Astrocyte (in vitro differentiated cells and primary cell): ENCODE data around the gene CHN2.

Source experiments
- EZH2 ChIP-seq: IDR thresholded peaks from 2 replicates; pipeline ENCODE4 v1.6.1; 2012; ENCODE audit warnings: mild to moderate bottlenecking, low read length, inconsistent platforms; ENCODE audit not compliant: insufficient read depth
- TF ChIP-seq, protein P1 (sequence below): IDR thresholded peaks from 2 replicates; pipeline ENCODE4 v1.5.1; 2011; ENCODE audit warnings: low read depth, mild to moderate bottlenecking, inconsistent platforms, low read length, moderate library complexity; ENCODE audit not compliant: insufficient read depth

DNA sequence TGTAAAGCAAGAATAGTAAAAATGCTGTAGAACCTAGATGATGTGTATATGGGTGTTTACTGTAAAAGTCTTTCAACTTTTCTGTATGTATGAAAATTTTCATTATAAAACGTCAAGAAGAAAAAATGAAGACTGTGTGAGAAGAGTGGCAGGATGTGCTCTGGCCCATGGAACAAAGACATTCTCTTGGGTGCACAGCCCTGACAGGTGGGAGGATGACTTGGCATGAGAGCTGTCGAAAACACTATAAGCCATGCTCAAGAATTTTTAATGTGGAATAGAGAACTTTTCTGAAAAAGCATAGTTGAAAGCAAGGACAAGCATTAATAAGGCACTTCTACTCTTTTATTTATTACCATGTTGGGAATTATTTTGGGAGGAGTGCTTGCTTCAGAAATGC is 185.0 kb downstream of the CHN2 start:
- TF ChIP-seq, protein P1, sequence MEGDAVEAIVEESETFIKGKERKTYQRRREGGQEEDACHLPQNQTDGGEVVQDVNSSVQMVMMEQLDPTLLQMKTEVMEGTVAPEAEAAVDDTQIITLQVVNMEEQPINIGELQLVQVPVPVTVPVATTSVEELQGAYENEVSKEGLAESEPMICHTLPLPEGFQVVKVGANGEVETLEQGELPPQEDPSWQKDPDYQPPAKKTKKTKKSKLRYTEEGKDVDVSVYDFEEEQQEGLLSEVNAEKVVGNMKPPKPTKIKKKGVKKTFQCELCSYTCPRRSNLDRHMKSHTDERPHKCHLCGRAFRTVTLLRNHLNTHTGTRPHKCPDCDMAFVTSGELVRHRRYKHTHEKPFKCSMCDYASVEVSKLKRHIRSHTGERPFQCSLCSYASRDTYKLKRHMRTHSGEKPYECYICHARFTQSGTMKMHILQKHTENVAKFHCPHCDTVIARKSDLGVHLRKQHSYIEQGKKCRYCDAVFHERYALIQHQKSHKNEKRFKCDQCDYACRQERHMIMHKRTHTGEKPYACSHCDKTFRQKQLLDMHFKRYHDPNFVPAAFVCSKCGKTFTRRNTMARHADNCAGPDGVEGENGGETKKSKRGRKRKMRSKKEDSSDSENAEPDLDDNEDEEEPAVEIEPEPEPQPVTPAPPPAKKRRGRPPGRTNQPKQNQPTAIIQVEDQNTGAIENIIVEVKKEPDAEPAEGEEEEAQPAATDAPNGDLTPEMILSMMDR, result no peak
- TF ChIP-seq EZH2, result no peak
